Non-pigmented ciliary epithelial cell (primary cell): ENCODE measurements around the gene PRX.
"Not testable (repeated sequence)": the region's sequence is repeated elsewhere in the genome, so short reads cannot be mapped to it uniquely, and the experiment has no call there.

Experiments used
- DNase-seq: peaks from one replicate; pipeline ENCODE4 v3.0.0-alpha.2; 2010; ENCODE audit warnings: low read depth

Gene PRX

GRCh38 chr19:40413291-40413845, at the start of gene PRX:
TSS of gene PRX (minus strand) at chr19:40413378. CDS start at chr19:40407932, 5,446 bp downstream.
- no peak for DNase-seq

DNA sequence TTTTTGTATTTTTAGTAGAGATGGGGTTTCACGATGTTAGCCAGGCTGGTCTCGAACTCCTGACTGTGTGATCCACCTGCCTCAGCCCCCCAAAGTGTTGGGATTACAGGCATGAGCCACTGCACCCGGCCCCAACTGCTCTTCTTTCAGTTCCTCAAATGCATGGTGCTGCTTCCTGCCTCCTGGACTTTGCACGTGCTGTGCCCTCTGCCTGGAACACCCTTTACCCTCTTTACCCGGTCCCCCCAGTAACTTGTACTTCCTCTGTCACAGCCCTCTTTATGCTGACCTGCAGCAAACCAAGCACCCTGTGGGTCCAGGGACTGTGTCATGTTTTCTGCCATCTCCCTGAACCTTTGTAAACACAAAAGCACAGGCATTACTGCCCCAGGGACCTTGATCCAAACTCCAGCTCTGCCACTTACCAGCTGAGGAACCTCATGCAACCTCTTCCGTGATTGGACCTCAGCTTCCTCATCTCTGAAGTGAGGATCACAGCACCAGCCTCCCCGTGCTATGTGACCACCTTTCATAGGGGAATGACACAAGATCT, 48.6 kb upstream of the PRX start:
- DNase-seq = no peak

DNA sequence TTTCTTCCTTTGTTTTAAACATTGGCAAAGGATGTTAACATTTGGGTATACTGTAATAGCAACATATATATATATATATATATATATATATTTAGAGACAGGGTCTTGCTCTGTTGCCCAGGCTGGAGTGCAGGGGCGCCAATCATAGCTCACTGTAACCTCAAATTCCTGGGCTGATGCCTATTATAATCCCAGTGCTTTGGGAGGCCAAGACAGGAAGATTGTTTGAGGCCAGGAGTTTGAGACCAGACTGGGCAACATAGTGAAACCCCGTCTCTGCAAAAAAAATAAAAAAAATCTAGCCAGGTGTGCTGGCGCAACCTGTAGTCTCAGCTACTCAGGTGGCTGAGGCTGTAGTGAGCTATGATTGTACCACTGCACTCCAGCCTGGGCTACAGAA, 47.0 kb upstream of the PRX start:
- DNase-seq = no peak

GRCh38 chr19:40458597-40458974, 45.4 kb upstream of the PRX start:
- DNase-seq = no peak

GRCh38 chr19:40457953-40458596, 44.9 kb upstream of the PRX start:
- no peak for DNase-seq

GRCh38 chr19:40457048-40457447, 43.9 kb upstream of the PRX start:
- DNase-seq = no peak

DNA sequence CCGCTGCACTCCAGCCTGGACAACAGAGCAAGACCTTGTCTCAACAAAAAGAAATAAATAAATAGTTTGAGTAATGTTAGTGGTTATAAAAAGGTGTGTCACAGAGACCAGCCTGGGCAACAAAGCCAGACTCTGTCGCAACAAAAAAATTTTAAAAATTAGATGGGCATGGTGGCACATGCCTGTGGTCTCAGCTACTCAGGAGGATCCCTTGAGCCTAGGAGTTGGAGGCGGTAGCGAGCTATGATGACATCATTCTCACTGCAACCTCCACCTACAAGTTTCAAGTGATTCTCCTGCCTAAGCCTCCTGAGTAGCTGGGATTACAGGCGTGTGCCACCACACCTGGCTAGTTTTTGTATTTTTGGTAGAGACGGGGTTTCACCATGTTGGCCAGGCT, 40.8 kb upstream of the PRX start:
- DNase-seq = not testable (repeated sequence)

- no peak for DNase-seq
These were observed 40.1 kb upstream of the PRX start for GRCh38 chr19:40453151-40453735.

- no peak for DNase-seq
These were observed 38.8 kb upstream of the PRX start for GRCh38 chr19:40452016-40452415.

DNA sequence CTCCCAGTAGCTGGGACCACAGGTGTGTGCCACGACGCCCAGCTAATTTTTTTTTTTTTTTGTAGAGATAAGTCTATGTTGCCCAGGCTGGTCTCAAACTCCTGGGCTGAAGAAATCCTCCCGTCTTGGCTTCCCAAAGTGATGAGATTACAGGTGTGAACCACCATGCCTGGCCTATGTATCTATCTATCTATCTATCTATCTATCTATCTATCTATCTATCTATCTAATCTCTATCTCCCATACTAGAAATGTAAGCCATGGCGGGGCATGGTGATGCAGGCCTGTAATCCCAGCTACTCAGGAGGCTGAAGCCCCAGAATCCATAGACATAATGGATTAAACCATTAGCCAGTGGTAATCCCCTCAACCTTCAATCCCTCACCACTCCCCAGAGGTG, 37.5 kb upstream of the PRX start:
- no peak for DNase-seq

- DNase-seq = no peak
These were observed 36.3 kb upstream of the PRX start for GRCh38 chr19:40449506-40449905.

- DNase-seq = no peak
These were observed 33.1 kb upstream of the PRX start for GRCh38 chr19:40446263-40446784.

- DNase-seq = no peak
These were observed 32.6 kb upstream of the PRX start for GRCh38 chr19:40445780-40446262.

GRCh38 chr19:40444825-40445312, 31.7 kb upstream of the PRX start:
- DNase-seq = no peak

DNA sequence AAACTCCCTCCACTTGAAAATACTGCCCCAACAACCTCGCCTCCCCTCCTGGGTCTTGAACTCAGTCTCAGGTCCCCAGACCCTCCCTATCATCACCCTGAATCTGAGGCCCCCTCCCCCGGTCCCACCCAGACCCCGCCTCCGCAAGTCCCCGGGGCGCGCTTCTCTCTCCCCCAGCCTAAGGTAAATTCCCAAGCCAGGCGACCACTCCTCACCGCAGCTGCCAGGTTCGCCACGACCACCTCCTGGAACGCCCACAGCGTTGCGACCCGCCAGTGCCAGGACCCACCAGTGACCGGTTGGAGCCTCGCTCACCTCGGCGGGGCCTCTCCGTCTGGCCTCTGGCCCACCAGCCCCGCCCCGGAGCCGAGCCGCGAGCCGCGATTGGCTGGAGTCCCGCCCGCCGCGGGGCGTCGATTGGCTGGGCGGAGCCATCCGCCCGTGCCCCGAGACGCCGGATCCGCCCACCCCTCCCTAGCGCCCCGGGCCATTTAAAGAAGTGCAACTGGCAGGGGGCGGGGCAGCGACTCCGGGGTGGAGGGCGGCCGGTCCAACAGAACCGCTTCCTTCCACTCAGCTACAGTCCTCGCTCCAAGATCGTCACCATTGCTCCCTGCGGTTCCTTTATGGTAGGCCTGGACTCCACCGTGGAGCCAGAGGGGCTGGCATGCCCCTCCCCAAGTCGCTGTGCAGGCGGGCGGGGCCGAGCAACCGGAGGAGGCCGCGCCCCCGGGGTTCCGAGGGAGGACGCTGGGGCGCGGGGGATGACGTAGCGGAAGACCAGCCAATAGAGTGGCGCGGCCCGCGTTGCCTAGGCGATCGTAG, 31.0 kb upstream of the PRX start, which contains the start of gene SERTAD3:
SERTAD3 (minus strand) TSS at position 336 of the 825 bp plus-strand sequence. CDS start 2,255 bp downstream, outside the sequence.
- DNase-seq = no peak

DNA sequence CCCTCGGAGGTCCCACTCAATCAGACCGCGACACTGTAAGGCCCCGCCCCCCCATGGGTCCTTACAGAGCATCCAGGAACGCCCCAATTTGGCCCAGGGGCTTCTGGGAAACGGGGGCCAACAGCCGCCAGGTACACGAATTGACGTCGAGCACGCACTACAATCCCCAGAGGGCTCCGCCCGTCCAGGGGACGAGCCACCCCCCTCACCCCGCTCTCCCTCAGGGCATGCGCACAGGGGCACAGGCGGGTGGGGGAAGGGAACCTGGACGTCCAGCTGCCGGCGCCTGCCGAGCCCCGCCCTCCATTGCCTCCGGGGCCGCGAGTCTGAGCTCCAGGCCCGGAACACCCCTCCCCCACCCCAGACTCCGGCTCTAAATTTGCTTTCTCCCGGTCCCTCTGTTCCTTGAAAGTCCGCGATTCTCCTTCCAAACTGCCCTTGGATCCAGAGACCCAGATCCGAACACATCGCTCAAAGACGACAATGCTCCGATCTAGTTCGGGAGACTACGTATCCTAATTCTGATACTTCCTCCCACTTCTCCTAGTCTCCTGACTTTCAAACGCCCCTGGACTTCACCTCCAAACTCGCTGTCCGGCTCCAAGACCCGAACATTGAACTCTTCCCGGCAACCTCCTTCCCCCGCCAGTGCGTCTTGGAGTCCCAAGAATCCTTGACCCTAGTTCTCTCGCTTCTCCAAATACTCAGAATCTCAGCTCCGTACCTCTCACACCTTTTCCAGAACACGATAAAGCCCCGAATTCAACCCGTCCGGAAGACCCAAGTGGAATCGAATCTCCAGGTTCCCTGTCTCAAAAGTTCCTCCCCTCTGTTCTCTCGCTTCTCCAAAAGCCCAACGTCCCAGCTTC, 30.2 kb upstream of the PRX start:
- peak; percentile 97 for DNase-seq

GRCh38 chr19:40442328-40443130, 29.4 kb upstream of the PRX start:
- DNase-seq = no peak

GRCh38 chr19:40441719-40442253, 28.6 kb upstream of the PRX start:
- no peak for DNase-seq

DNA sequence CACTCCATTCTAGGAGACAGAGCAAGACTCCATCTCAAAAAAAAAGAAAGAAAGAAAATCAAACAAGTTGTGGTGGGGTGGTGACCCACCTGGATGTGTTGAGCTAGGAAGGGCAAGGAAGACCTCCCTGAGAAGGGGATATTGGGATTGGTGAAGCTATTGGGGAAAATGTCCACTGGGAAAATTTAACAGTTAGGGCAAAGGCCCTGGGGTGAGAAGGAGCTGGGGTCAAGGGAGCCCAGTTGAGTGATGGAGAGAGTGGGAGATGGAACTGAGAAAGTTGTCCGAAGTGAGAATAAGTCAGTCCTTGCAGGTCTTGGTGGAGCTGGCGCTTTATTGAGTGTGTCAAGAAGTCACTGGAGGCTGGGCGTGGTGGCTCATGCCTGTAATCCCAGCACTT, 25.1 kb upstream of the PRX start:
- no peak for DNase-seq
